HG03432 (cell line): ENCODE measurements around the gene HOXA3.

ENCODE experiments used
- ATAC-seq: cut with Tn5 transposase; IDR thresholded peaks from one replicate; pipeline ENCODE4 v1.9.1; 2021; ENCODE audit warnings: mild to moderate bottlenecking, moderate library complexity; ENCODE audit not compliant: unreplicated experiment

Gene HOXA3

DNA sequence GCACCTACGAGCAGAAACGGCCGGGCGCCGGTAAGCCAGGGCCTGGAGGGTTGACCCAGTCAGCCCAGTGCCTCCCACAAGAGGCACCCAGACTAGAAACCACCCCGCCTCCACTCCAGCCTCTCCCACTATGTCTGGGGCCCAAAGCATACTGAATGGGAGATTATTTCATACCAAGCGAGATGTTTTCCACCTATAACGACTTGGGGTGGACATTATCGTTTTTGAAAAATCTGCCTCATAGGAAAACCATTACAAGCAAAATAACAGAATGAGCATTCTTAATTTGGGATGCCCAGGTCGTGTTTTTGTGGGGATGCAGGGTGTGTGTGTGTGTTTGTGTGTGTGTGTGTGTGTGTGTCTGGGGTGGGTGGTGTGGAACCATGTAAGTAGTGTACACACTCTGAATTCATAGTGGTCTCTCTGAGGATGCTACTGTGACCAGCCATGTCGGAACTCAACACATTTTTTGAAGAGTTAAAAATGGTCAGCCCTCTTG, 6.4 kb downstream of the HOXA3 start:
- ATAC-seq, result no peak

DNA sequence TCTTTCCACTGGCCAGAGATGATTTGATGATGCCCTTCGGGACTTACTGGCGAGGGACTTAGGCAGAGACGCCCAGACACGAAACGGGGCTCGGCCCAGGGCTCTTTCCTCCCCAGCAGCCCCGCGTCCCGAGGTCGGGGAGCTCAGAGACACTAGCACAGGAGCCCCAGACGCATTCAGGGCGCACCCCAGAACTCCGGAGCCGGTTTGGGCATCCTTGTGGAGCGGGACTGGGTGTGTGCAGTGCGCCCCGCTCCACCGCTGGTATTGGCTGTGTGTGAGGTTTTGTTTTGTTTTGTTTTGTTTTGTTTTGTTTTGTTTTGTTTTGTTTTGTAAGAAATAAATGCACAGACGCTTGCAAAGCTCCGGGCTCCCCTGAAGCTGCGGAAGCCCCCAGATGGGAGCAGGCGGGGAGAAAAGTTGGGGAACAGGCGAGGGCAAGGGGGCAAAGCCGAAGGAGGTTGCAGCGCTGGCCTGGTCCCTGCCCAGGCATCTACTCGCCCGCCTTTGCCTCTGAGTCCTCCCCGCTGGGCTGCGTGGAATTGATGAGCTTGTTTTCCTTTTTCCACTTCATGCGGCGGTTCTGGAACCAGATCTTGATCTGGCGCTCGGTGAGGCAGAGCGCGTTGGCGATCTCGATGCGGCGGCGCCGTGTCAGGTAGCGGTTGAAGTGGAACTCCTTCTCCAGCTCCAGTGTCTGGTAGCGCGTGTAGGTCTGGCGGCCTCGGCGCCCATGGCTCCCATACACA, 7.0 kb downstream of the HOXA3 start:
- no peak for ATAC-seq

DNA sequence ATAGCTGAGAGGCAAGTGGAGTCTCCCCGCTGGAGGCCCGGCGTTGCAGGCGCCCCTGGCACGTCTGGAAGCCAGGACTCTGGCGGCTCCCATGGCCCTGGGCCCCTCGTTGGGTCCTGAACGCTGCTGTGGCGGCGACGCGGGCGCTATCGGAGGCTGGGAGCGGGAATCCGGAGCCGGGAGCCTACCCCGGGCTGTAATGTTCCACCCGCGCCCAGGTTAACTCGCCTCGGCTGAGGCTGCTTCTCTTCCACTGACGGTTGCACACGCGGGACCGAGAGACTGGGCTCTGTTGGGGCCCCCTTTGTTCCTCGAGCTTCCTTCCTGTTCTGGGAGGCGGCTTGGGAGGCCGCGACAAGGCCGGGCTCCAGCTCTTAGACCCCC, 7.6 kb downstream of the HOXA3 start:
- no peak for ATAC-seq

DNA sequence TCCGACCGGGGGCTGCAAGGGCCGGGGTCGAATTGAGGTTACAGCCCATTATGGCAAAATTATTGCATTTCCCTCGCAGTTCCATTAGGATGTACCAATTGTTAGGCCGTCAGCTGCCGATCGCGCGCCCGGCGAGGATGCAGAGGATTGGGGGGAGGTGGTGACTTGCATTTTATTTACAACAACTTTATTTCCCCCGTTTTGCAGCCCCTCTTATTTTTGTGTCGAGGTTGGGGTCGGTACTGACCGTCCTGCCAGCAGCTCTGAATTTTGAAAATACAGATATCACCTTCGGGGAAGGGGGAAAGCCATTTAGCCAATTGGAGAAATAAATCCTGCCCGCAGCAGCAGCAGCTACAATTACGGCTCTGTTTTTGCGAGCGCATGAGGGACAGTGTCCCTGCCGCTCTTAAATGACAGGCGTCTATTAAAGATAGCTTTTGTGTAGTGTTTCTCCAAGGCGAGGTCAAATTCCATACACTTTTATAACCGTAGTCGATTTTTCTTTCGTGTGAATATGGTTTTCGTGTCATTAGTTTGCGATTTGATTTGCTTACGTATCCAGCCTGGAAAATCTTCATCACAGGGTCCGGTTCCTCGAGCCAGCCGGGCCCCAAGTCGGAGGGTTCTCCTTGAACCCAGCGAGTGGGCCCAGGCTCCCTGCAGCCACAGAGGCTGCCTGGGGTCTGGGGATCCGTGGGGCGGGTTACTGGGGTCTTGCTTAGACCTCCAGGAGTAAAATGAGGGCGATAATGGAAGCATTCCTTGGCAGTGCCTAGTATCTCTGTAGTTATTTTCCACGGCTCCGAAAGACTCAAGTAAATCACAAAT, 8.2 kb downstream of the HOXA3 start:
- ATAC-seq, result no peak

DNA sequence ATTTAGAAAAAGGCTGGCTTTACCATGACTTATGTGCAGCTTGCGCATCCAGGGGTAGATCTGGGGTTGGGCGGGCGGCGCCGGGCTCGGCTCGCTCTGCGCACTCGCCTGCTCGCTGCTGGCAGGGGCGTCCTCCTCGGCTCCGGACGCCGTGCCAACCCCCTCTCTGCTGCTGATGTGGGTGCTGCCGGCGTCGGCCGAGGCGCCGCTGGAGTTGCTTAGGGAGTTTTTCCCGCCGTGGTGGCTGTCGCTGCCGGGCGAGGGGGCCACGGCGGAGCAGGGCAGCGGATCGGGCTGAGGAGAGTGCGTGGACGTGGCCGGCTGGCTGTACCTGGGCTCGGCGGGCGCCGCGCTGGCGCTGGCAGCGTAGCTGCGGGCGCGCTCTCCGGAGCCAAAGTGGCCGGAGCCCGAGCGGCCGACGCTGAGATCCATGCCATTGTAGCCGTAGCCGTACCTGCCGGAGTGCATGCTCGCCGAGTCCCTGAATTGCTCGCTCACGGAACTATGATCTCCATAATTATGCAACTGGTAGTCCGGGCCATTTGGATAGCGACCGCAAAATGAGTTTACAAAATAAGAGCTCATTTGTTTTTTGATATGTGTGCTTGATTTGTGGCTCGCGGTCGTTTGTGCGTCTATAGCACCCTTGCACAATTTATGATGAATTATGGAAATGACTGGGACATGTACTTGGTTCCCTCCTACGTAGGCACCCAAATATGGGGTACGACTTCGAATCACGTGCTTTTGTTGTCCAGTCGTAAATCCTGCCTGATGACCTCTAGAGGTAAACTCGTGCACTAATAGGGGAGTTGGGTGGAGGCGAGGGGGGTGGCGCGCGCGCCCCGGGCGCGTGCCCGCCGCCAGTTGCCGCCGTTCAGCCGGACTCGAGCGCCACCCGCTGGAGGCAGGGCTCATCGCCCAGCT, 9.1 kb downstream of the HOXA3 start, which contains the start of gene HOXA5:
Gene HOXA5, minus strand, starts transcription at position 659 of the 927 bp plus-strand sequence. Its CDS starts 74 bp downstream, at position 585.
- ATAC-seq, result no peak

DNA sequence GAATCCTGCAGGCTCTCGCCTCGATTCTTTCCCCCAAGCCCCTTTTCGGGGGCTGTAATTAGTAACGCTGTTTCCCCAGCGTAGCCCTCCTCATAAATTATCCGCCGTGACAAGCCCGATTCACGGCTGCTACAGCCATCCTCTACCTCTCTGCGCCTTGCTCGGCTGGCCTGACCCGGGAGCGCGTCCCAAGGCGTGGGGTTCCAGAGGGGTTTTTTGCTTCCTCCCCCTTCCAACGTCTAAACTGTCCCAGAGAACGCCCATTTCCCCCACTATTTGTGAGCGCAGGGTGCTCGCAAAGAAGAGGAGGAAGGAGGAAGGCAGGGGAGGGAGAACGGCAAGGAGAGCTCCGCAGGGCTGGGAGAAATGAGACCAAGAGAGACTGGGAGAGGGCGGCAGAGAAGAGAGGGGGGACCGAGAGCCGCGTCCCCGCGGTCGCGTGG, 9.8 kb downstream of the HOXA3 start:
- no peak for ATAC-seq

DNA sequence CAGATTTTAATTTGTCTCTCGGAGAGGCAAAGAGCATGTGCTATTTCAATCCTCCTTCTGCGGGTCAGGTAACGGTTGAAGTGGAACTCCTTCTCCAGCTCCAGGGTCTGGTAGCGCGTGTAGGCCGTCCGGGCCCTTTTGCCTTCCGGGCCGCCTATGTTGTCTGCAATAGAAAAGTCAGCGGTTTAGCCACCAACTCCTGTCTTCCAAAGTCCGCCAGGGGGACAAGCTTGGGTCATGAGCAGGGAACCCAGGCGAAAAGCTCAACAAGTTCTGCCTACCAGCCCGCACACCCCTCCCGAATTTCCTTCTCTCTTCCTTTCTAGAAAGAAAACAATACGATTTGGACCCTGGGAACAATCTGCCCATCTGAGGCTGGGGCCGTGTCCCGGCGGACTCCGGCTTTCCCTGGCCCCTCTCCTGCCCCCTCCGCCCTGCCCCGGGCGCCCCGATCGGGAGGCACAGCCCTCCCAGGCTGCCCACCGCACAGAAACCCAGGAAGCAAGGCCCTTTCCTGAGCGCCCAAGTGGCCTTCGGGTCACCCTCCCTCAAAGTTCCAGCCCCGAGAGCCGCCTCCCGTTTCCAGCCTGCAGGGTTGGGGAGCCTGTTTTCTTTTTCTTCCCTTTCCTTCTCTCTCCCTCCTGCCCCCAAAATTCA, 10.3 kb downstream of the HOXA3 start:
- no peak for ATAC-seq

DNA sequence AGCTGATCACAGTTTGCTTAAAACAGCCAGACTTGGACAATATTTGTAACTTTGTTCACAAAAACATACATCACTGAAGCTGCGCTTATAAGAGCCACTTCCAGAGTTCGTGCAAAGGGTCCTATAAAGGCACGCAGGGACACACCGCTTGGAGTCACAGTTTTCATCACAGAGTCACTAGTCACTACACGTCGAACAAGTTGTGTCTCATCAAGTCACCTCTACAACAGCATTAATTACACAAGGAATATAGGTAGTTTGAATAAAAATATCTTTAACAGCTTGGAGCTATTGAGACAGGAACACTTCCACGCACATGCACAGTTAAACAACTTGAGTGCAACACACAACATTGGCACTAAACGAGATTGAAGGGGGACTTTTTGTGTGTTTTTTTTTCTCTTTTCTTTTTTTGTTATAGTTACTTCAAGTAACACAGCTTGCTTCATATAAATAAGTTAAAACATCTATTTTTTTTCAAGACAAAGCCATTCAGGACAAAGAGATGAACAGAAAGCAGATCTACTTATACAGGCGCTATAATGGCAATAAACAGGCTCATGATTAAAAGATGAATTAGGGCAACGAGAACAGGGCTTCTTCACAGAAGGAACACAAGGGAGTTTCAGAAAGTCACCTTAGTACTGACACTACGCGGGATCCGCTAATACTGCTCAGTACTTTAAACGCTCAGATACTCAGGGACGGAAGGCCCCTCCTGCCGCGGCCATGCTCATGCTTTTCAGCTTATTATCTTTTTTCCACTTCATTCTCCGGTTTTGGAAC, 11.1 kb downstream of the HOXA3 start:
- ATAC-seq, result no peak

DNA sequence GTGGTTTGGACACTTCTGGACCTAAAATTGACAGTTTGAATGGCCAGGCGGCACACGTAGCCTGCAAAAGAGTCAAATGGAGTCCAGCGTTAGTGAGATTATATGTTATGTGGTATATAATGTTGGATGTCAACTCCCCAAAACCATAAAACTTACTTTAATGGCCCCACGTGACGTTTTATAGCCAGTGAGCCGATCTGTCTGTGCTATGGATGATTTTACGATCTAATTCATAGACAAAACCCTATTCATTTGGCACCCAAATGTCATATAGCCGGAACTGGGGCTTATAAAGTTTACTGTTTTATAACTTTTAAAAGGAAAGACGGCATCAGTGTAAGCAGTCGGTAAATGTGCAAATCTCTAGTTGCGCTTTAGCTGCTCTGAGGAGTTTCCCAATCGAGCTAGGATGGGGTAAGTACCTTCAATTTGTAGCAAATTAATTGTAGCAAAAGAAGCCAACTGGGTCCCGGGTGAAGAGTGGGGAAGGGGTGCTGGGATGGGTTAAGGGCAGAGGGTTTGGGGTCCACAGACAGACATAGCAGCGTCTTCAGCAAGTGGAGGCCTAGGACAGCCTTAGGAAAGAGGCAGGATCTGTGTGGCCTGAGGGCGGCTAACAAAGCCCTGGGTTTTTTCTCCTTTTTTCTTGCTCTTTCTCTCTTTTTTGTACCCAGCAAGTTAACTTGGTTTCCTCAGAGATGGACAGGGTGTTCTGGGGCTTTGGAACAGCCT, 12.1 kb downstream of the HOXA3 start:
- ATAC-seq, result no peak

DNA sequence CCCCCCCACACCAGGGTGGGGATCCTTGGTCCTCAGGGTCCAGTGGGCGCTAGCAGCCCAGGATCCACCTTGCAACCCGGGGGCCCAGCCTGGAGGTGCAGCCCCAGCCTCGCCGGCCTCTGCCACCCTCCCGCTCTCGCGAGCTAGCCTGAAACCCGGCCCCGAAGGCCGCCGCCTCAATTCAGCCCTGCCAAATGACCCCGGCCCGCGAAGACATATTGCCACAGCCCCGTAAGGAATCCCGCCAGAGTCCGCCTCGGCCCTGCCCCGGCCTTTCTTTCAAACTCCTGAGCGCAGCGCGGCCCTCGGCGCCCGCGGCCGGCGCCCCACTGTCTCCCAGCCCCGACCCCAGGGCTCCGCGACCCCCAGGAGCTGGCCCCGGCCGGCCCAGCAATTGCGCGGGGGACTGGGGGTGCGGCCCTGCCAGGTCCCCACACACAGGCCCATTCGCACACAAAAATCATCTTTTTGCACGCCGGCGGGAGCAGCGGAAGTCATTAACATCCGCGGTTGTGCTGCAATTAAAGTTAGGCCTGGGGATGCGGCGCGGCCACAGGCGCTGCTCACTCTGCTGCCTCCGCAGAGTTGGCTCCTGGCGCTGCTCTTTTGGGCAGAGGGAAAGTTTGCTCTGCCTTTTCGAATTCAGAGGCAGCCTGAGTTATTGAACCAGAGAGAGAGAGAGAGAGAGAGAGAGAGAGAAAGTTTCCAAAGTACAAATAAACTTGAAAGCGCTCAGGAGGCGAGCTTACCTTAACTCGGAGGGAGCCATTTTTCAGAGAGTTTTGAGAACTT, 12.9 kb downstream of the HOXA3 start:
- ATAC-seq, result no peak

DNA sequence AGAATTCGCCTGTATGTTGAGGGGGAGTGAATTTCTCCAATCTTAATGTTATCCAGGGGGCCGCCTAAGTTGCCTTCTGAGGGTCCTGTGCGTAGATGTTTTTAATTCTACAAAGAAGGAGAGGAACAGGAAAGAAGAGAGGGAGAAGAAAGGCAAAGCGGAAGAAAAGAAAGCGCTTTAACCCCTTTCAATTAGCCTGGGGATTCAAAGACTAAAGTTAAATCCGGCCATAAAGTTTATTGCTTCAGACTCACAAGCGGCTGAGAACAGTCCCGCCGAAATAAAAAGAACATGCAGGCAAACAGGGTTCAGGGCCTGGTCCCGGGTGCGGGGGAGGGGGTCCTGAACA, 13.4 kb downstream of the HOXA3 start:
- ATAC-seq, result no peak

DNA sequence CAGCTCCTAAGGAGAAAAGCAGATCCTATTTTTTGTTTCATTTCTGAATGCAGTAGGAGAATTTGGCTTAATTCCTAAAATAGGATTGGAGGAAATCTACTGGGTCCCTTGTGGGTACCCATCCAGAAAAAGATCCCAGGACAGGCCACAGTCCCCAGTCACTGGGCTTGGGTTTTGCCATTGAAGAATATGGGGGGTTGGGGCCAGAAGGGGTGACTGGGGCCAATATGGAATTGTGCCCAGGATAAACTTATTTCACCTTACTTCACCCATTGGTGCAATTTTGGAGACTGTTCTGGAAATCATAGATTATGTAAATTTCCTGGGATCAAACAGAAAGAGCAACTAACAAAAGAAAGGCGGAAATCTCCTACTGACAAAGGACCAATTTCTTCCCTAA, 13.9 kb downstream of the HOXA3 start:
- no peak for ATAC-seq

DNA sequence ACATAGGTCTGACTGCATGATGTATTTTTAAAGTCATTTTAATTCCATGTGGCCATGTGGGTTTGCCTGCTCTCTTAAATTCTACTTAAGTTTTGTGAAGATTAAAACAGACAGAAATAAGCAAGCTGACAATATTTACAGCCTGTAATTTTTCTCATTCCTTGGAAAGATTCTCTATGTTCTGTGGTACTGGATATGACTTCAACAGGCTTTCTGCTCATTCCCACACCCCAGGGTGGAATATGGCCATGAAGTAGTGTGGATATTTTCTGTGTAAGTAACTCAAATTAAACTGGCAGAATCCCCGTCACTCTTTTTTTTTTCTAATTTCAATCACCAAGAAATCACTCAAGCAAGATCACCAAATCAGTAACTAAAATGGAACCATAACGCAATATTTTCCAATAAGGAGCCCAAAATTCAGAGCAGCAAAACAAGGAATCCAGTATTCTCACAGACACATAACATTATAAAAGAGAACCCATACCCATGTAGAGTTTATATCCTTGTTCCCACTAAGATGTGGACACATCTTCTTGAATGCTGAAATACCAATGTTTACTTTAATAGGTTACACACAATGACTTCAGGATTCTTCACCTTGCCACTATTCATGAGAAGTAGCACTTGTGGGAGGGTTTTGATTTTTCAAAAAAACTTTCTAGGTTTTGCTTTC, 14.6 kb downstream of the HOXA3 start:
- no peak for ATAC-seq

DNA sequence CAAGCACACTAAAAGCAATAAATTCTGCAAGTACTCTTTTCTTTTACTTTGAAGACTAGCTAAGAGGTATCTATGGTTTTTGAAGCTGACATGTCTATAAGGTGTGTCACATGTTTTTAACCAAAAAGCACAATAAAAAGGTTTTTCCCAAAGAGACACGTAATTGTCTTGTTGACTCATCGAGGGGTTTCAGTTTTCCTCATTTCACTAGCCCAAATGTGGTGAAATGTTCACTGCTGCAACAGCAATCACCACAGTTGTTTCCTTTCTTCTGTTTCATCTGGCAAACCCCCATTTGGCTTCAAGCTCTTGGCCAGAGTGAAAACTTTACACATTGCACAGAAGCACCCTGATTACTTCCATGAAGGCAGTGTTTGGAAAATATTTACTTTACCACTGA, 18.0 kb downstream of the HOXA3 start:
- ATAC-seq, result peak; percentile 60

DNA sequence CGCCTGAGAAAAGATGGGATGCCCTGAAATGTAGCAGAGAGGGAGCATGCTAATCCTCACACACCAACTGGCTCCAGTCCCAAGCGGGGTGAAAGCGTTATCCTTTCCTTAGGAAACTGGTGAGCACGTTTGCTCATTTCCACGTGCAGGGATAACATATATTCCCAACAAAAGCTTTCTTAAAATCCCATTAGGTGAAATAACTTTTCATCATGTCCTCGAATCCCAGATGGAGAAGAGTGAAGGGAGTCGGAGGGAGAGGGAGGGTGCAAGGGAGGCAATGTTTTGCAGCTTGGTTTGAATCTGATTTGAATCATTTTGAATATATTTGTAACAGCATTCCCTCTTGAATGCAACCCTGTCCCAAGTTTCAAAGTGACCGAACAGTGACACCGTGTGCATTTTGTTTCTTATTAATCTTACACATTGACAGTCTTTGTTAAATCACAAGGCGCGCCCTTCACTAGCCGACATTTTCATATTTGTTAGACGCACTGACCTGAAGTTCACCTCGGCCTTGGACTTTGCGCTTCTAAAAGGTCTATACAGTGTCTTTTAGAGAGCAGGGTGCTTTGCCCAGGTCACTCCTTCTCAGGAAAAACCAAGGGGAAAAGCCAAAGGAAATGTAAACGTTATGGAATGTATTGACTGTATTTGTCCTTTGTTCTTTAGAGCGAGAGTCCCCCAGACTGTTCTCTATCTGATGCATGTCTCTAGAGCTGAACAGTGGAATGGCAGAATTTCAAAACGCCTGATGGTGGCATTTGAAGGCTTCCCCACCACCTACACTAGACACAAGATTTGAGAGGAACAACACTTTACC, 18.8 kb downstream of the HOXA3 start:
- no peak for ATAC-seq

DNA sequence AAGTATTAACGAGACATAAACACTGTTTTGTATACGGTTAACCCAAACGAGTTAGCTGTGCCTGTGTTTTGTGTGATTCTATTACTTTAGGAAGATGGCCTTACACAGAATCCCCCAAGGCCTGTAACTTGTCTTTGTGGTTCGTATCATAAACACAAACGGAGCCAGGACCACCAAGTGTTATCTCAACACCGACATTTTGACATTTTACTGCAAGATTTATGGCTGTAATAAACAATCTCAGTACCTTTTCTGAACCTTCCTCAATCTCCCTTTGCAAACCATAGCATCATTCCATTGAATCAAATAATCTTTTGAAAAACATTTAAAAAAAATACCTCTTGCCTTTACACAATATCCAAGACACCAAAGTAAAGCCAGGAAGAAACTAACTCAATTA, 19.4 kb downstream of the HOXA3 start:
- ATAC-seq, result no peak

DNA sequence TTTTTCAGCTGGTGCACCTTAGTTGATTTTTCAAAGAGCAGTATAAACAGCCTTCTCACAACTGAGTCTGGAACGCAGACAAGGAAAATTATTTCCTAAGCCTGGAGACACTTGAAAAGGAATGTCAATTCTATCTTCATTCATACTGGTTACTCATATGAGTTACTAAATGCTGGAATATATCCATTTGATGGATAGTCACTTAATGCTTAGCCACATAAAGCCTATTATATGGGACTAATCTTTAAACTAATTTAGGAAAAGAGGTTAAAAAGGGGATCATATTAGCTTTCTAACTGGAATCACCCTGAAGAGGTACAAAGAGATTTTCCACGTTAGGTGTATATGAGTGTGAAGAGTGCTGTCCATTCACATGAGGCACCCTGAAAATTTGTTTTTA, 20.2 kb downstream of the HOXA3 start:
- no peak for ATAC-seq
